Activated CD8-positive, alpha-beta memory T cell treated with anti-CD3 and anti-CD28 coated beads, Interleukin-2, amount 50 U/mL, for 48 hours (primary cell): ENCODE results near the gene HAUS3.
"Not testable (repeated sequence)": the region's sequence is repeated elsewhere in the genome, so short reads cannot be mapped to it uniquely, and the experiment has no call there.

ENCODE experiments used
- DNase-seq: peaks from one replicate; pipeline ENCODE4 v3.0.0-alpha.2; 2020

Gene HAUS3

GRCh38 chr4:2251073-2251794, 9.3 kb upstream of the HAUS3 start:
- DNase-seq: peak; percentile 44

GRCh38 chr4:2250357-2251072, 8.6 kb upstream of the HAUS3 start:
- peak; percentile 49 for DNase-seq

- peak; percentile 45 for DNase-seq
Measured at GRCh38 chr4:2249526-2250356, 7.8 kb upstream of the HAUS3 start.

- peak; percentile 41 for DNase-seq
Measured at GRCh38 chr4:2248821-2249261, 6.9 kb upstream of the HAUS3 start.

- DNase-seq: peak; percentile 45
Measured at GRCh38 chr4:2248044-2248780, 6.3 kb upstream of the HAUS3 start.

GRCh38 chr4:2247128-2248043, 5.5 kb upstream of the HAUS3 start:
- peak; percentile 44 for DNase-seq

- peak; percentile 47 for DNase-seq
Measured at GRCh38 chr4:2246384-2247127, 4.6 kb upstream of the HAUS3 start.

GRCh38 chr4:2245787-2246275, 3.9 kb upstream of the HAUS3 start:
- DNase-seq: peak; percentile 36

- no peak for DNase-seq
Measured at GRCh38 chr4:2245057-2245786, 3.3 kb upstream of the HAUS3 start.

GRCh38 chr4:2243681-2244380, 1.9 kb upstream of the HAUS3 start:
- peak; percentile 53 for DNase-seq

GRCh38 chr4:2241003-2241402, 918 bp downstream of the HAUS3 start:
- DNase-seq: no peak

GRCh38 chr4:2236944-2237666, 4.8 kb downstream of the HAUS3 start:
- no peak for DNase-seq

GRCh38 chr4:2231082-2231481, 10.8 kb downstream of the HAUS3 start:
- DNase-seq: no peak

GRCh38 chr4:2226261-2226660, 15.7 kb downstream of the HAUS3 start:
- no peak for DNase-seq

GRCh38 chr4:2222838-2223237, 19.1 kb downstream of the HAUS3 start:
- DNase-seq: no peak

GRCh38 chr4:2221378-2221777, 20.5 kb downstream of the HAUS3 start:
- not testable (repeated sequence) for DNase-seq

GRCh38 chr4:2220016-2220630, 21.8 kb downstream of the HAUS3 start:
- peak; percentile 88 for DNase-seq

GRCh38 chr4:2219233-2219760, 22.6 kb downstream of the HAUS3 start:
- no peak for DNase-seq
